HG02973 (cell line): ENCODE measurements around the gene RIPPLY3.
A peak's percentile ranks its signal among the peaks of the same experiment; 100 is the strongest.

ENCODE experiments used
- ATAC-seq: cut with Tn5 transposase; IDR thresholded peaks from one replicate; pipeline ENCODE4 v1.9.1; 2021; ENCODE audit warnings: moderate library complexity; ENCODE audit not compliant: unreplicated experiment

RIPPLY3 gene

GRCh38 chr21:37006486-37007291 is at the start of gene RIPPLY3:
RIPPLY3 (plus strand) TSS chr21:37006702; CDS start chr21:37006773, 71 bp downstream.
- no peak for ATAC-seq

- no peak for ATAC-seq
Measured at GRCh38 chr21:36959020-36959835, 47.3 kb upstream of the RIPPLY3 start.

- ATAC-seq = no peak
Measured at GRCh38 chr21:36960676-36961284, 45.7 kb upstream of the RIPPLY3 start.

- no peak for ATAC-seq
Measured at GRCh38 chr21:36962098-36962780, 44.3 kb upstream of the RIPPLY3 start.

GRCh38 chr21:36964398-36964797 is 42.1 kb upstream of the RIPPLY3 start:
- no peak for ATAC-seq

- ATAC-seq = no peak
Measured at GRCh38 chr21:36964827-36965719, 41.4 kb upstream of the RIPPLY3 start.

- no peak for ATAC-seq
Measured at GRCh38 chr21:36965720-36966065, 40.8 kb upstream of the RIPPLY3 start.

- peak; percentile 75 for ATAC-seq
Measured at GRCh38 chr21:36966066-36966820, 40.3 kb upstream of the RIPPLY3 start, which contains the start of gene HLCS. HLCS (minus strand) TSS chr21:36966669; CDS start chr21:36966638, 31 bp downstream.

- peak; percentile 10 for ATAC-seq
Measured at GRCh38 chr21:36966821-36967768, 39.4 kb upstream of the RIPPLY3 start.

- ATAC-seq = no peak
Measured at GRCh38 chr21:36968414-36968813, 38.1 kb upstream of the RIPPLY3 start.

- no peak for ATAC-seq
Measured at GRCh38 chr21:36968976-36969375, 37.5 kb upstream of the RIPPLY3 start.

- ATAC-seq = no peak
Measured at GRCh38 chr21:36973986-36974850, 32.3 kb upstream of the RIPPLY3 start.

- no peak for ATAC-seq
Measured at GRCh38 chr21:36974851-36975192, 31.7 kb upstream of the RIPPLY3 start.

- ATAC-seq = no peak
Measured at GRCh38 chr21:36976228-36976861, 30.2 kb upstream of the RIPPLY3 start.

GRCh38 chr21:36976882-36977651 is 29.4 kb upstream of the RIPPLY3 start:
- no peak for ATAC-seq
